Panc1 (cell line): ENCODE data around the gene DYNC2LI1. TPM values are rescaled to one million over a fixed set of nuclear protein-coding genes. Genes with fewer than 3 reads are reported as not detected.

ENCODE experiments used
- ATAC-seq: fragments of 200-7000 bp; cut with Tn5 transposase; 2 replicates; pipeline ENCODE4 v1.9.1; 2020; ENCODE audit warnings: mild to moderate bottlenecking, moderate library complexity
- BruUV-seq: library from RNA; stranded (reverse); fragments of 400-500 nt; replicated peaks from 2 replicates; lab custom pipeline; 2021; lab: Mats Ljungman, UMichigan
- CTCF ChIA-PET: fragments of 300-600 bp; sonication (Branson Sonifier 250); formaldehyde crosslinking; loops from one replicate; lab custom pipeline; 2022; ENCODE audit warnings: antibody characterized with exemption; lab: Charles Lee
- POLR2A ChIA-PET: fragments of 300-600 bp; sonication (Branson Sonifier 250); formaldehyde crosslinking; loops from one replicate; lab custom pipeline; 2022; ENCODE audit warnings: antibody characterized with exemption; lab: Charles Lee
- DNase-seq: peaks from one replicate; pipeline ENCODE4 v3.0.0-alpha.2; 2010; ENCODE audit warnings: low read depth, low spot score
- H3K27ac ChIP-seq: 2 replicates; pipeline ENCODE4 v1.5.1; 2011; ENCODE audit warnings: mild to moderate bottlenecking, low read length, inconsistent platforms
- H3K27me3 ChIP-seq: fragments of 200-500 bp; sonication (Bioruptor generic); 2 replicates; pipeline ENCODE4 v1.6.0; 2014; ENCODE audit warnings: low read length, inconsistent platforms; ENCODE audit not compliant: control insufficient read depth, insufficient read depth
- H3K36me3 ChIP-seq: fragments of 200-500 bp; sonication (Bioruptor generic); 2 replicates; pipeline ENCODE4 v1.5.1; 2014; ENCODE audit warnings: inconsistent platforms, mild to moderate bottlenecking, low read length, moderate library complexity; ENCODE audit not compliant: control insufficient read depth, insufficient read depth
- H3K4me1 ChIP-seq: 2 replicates; pipeline ENCODE4 v1.5.1; 2011; ENCODE audit warnings: inconsistent platforms, mild to moderate bottlenecking, low read length, moderate library complexity; ENCODE audit not compliant: control insufficient read depth, insufficient read depth
- H3K4me3 ChIP-seq, 2 experiments: 2 replicates each; pipeline ENCODE4 v1.5.1; 2011 to 2012; ENCODE audit warnings: low read depth in 2 of 2, low read length in 2 of 2, mild to moderate bottlenecking in 2 of 2, inconsistent platforms in 1 of 2, moderate library complexity in 1 of 2
- H3K9me3 ChIP-seq: fragments of 200-500 bp; sonication (Bioruptor generic); 2 replicates; pipeline ENCODE4 v1.5.1; 2014; ENCODE audit warnings: low read depth, mild to moderate bottlenecking, inconsistent platforms, low read length, moderate library complexity; ENCODE audit not compliant: control insufficient read depth, insufficient read depth
- CTCF ChIP-seq: fragments of 450-650 bp; IDR thresholded peaks from 2 replicates; pipeline ENCODE4 v1.5.1; 2017; ENCODE audit warnings: mild to moderate bottlenecking
- POLR2AphosphoS5 ChIP-seq: IDR thresholded peaks from 2 replicates; pipeline ENCODE4 v1.6.1; 2012; ENCODE audit warnings: mild to moderate bottlenecking, low read depth, low read length, moderate library complexity
- REST ChIP-seq, 2 experiments: IDR thresholded peaks; 2 replicates each; pipeline ENCODE4 v1.6.1; 2011 to 2012; ENCODE audit warnings: low read depth in 2 of 2, control low read depth in 1 of 2, low read length in 1 of 2, mild to moderate bottlenecking in 1 of 2, moderate library complexity in 1 of 2; ENCODE audit not compliant: insufficient read depth in 1 of 2
- SIN3A ChIP-seq: IDR thresholded peaks from 2 replicates; pipeline ENCODE4 v1.6.1; 2012; ENCODE audit warnings: low read depth, mild to moderate bottlenecking, low read length, moderate library complexity, borderline replicate concordance; ENCODE audit not compliant: insufficient read depth
- TCF7L2 ChIP-seq: IDR thresholded peaks from 2 replicates; pipeline ENCODE4 v1.6.1; 2011; ENCODE audit warnings: mild to moderate bottlenecking, low read depth, low read length, inconsistent platforms
- in situ Hi-C: cut with HindIII; loops from 2 replicates; pipeline ENCODE4 v1.10.0; 2016; ENCODE audit warnings: low sequenced_read_pairs, low pct_unique_long_range_greater_than_20kb
- intact Hi-C: fragments of 100-400 bp; cut with micrococcal nuclease; formaldehyde crosslinking; loops from one replicate; pipeline ENCODE4 v1.10.0; 2022; ENCODE audit not compliant: unreplicated experiment
- total RNA-seq: library from RNA; stranded (reverse); gene quantifications from one replicate; pipeline ENCODE4 v1.2.1, GENCODE V29; 2021; ENCODE audit not compliant: unreplicated experiment

DYNC2LI1 gene
- total RNA-seq, 1 experiment from 2014 or later, result 8.5 TPM

- Histone ChIP-seq H3K4me1 (no peaks in the 10 kb centered on the region), H3K27ac (no peak within 1 kb of the TSS), H3K9me3 (no peaks in the 10 kb centered on the region), H3K27me3 (no peaks in the 10 kb centered on the region), H3K4me3 (no peak within 1 kb of the TSS), H3K36me3 (no peaks in the 10 kb centered on the region)
- TF ChIP-seq SIN3A, result no peak
- no peak for TF ChIP-seq REST (IDR thresholded peaks at IDR 0.05; ENCODE audit: insufficient read depth in 1 of 2, low read depth in 2 of 2, low read length in 1 of 2)
- TF ChIP-seq TCF7L2, result no peak
- TF ChIP-seq POLR2AphosphoS5, result no peak
- TF ChIP-seq CTCF, result no peak
- in situ Hi-C loops (no loop called here), intact Hi-C loops (no loop called here)
- CTCF ChIA-PET, result no interaction called here
- no peak for ATAC-seq
- BruUV-seq, result no TSS peak
- no peak for DNase-seq
- POLR2A ChIA-PET, result no interaction called here
Observed at GRCh38 chr2:43838560-43839267, 64.9 kb downstream of the DYNC2LI1 start, which contains the start of the genes ABCG5 and ABCG8. ABCG5 (minus strand) TSS chr2:43838839; CDS start chr2:43838679, 160 bp downstream. ABCG8 (plus strand) TSS chr2:43838971; CDS start chr2:43839054, 83 bp downstream.

GRCh38 chr2:43839776-43840564, 66.1 kb downstream of the DYNC2LI1 start:
- POLR2A ChIA-PET, result interaction anchor here (0.6 kb wide), 1 partner anchor 258 kb away, joined by 7 read pairs; no protein-coding TSS in a partner anchor
- no peaks in the 10 kb centered on the region for H3K27me3 ChIP-seq
- intact Hi-C loops (no loop called here), in situ Hi-C loops (no loop called here)
- no peak for TF ChIP-seq CTCF
- TF ChIP-seq SIN3A, result no peak
- TF ChIP-seq REST (IDR thresholded peaks at IDR 0.05; ENCODE audit: insufficient read depth in 1 of 2, low read depth in 2 of 2, low read length in 1 of 2), result no peak
- TF ChIP-seq TCF7L2, result no peak
- no peak for TF ChIP-seq POLR2AphosphoS5
- no peaks in the 10 kb centered on the region for H3K4me1 ChIP-seq
- BruUV-seq, result no TSS peak
- H3K27ac ChIP-seq, result no peak overlapping the region
- no peak overlapping the region for H3K4me3 ChIP-seq
- ATAC-seq, result no peak
- no peak for DNase-seq
- CTCF ChIA-PET, result no interaction called here
- H3K36me3 ChIP-seq, result no peaks in the 10 kb centered on the region
- H3K9me3 ChIP-seq, result no peaks in the 10 kb centered on the region
